K562 (cell line): ENCODE results near the gene GHRL. TPM values are rescaled to one million over a fixed set of nuclear protein-coding genes. Genes with fewer than 3 reads are reported as not detected.
"Not testable (repeated sequence)": the region's sequence is repeated elsewhere in the genome, so short reads cannot be mapped to it uniquely, and the experiment has no call there.

Experiments
- ATAC-seq: fragments of 200-7000 bp; cut with Tn5 transposase; 3 replicates; pipeline ENCODE4 v1.9.1; 2020; ENCODE audit warnings: moderate library complexity
- BruUV-seq: library from RNA; stranded (reverse); fragments of 400-500 nt; replicated peaks from 2 replicates; lab custom pipeline; 2021; lab: Mats Ljungman, UMichigan
- CTCF ChIA-PET: fragments of 300-600 bp; formaldehyde crosslinking; extraction: SDS; loops from one replicate; lab custom pipeline; 2021; ENCODE audit warnings: low intra/inter-chr PET ratio; lab: Yijun Ruan, JAX
- POLR2A ChIA-PET: fragments of 300-600, 350-650 bp; sonication (Branson Sonifier 250); formaldehyde crosslinking; extraction: SDS; loops from one replicate; lab custom pipeline; 2021; ENCODE audit warnings: antibody characterized with exemption, inconsistent platforms; lab: Yijun Ruan, JAX
- DNase-seq, 4 experiments: peaks; one replicate each; pipeline versions ENCODE4 v3.0.0 to v3.0.0-alpha.2; 2011 to 2018; ENCODE audit warnings: low spot score in 3 of 4, mixed read lengths in 3 of 4; ENCODE audit errors: extremely low read depth in 1 of 4
- FAIRE-seq: peaks from 2 replicates; lab custom pipeline; 2011; peaks lifted over from hg19 to GRCh38; lab: Jason Lieb, UNC
- H2AFZ ChIP-seq: 2 replicates; pipeline ENCODE4 v1.6.0; 2011; ENCODE audit warnings: low read depth, low read length, control low read depth, inconsistent platforms
- H3K27ac ChIP-seq: fragments of 200-600 bp; 3 replicates; pipeline ENCODE4 v1.8.0; 2011; ENCODE audit warnings: low read depth, mild to moderate bottlenecking, control low read depth, inconsistent platforms, low read length, moderate library complexity, mixed read lengths; ENCODE audit errors: extremely low read depth
- H3K27me3 ChIP-seq, 2 experiments: fragments of 300-600 bp in 1 of 2; 2 replicates in 1 of 2; 3 replicates in 1 of 2; pipeline versions ENCODE4 v1.6.0 to v1.8.0; 2011; ENCODE audit warnings: inconsistent platforms in 2 of 2, low read length in 2 of 2, mild to moderate bottlenecking in 1 of 2, mixed read lengths in 1 of 2, moderate library complexity in 1 of 2; ENCODE audit not compliant: control insufficient read depth in 2 of 2, insufficient read depth in 2 of 2
- H3K36me3 ChIP-seq: fragments of 300-600 bp; 3 replicates; pipeline ENCODE4 v1.8.0; 2011; ENCODE audit warnings: mild to moderate bottlenecking, low read length, inconsistent platforms; ENCODE audit not compliant: control insufficient read depth, insufficient read depth
- H3K4me1 ChIP-seq, 2 experiments: fragments of 200-600 bp in 1 of 2; replicated peaks in 1 of 2; 2 replicates in 1 of 2; 3 replicates in 1 of 2; pipeline versions ENCODE4 v1.5.1 to v1.8.0; 2011; ENCODE audit warnings: inconsistent platforms in 2 of 2, low read length in 2 of 2, mild to moderate bottlenecking in 1 of 2, mixed read lengths in 1 of 2, moderate library complexity in 1 of 2; ENCODE audit not compliant: control insufficient read depth in 2 of 2, insufficient read depth in 2 of 2
- H3K4me2 ChIP-seq: 2 replicates; pipeline ENCODE4 v1.6.1; 2011; ENCODE audit warnings: low read length, control low read depth, inconsistent platforms, mixed read lengths; ENCODE audit not compliant: insufficient read depth
- H3K4me3 ChIP-seq: fragments of 200-600 bp; sonication (generic), shearing (Covaris generic); 2 replicates; pipeline ENCODE4 v1.5.1; 2016; ENCODE audit warnings: control low read depth, inconsistent platforms
- H3K79me2 ChIP-seq: fragments of 200-600 bp; 3 replicates; pipeline ENCODE4 v1.8.0; 2011; ENCODE audit warnings: low read length, inconsistent platforms; ENCODE audit not compliant: control insufficient read depth, insufficient read depth
- H3K9ac ChIP-seq, 2 experiments: 2 replicates each; pipeline versions ENCODE4 v1.6.0 to v1.6.1; 2011; ENCODE audit warnings: low read depth in 2 of 2, low read length in 2 of 2, control low read depth in 1 of 2, inconsistent platforms in 1 of 2, mild to moderate bottlenecking in 1 of 2, mixed read lengths in 1 of 2; ENCODE audit not compliant: insufficient read depth in 1 of 2
- H3K9me1 ChIP-seq: one replicate; pipeline ENCODE4 v1.6.0; 2011; ENCODE audit warnings: inconsistent platforms, mild to moderate bottlenecking, low read length, moderate library complexity; ENCODE audit not compliant: control insufficient read depth, insufficient read depth
- H3K9me3 ChIP-seq: replicated peaks from 2 replicates; pipeline ENCODE4 v1.5.1; 2011; ENCODE audit warnings: low read depth, low read length, inconsistent platforms; ENCODE audit not compliant: control insufficient read depth, insufficient read depth
- H4K20me1 ChIP-seq: replicated peaks from 2 replicates; pipeline ENCODE4 v1.6.1; 2011; ENCODE audit warnings: low read length, inconsistent platforms, mixed read lengths; ENCODE audit not compliant: control insufficient read depth, insufficient read depth
- AFF1 ChIP-seq, 2 experiments: fragments of 450-650 bp; IDR thresholded peaks; 2 replicates each; pipeline ENCODE4 v1.6.1; 2018; ENCODE audit warnings: mild to moderate bottlenecking in 2 of 2, low read depth in 1 of 2; ENCODE audit not compliant: partially characterized antibody in 2 of 2
- WGBS: fragments of 100-300 bp; shearing (Covaris generic); methylation state at CpG from one replicate; pipeline ENCODE4 v1.1.6; 2016; ENCODE audit warnings: low coverage, mixed read lengths; ENCODE audit not compliant: insufficient coverage; ENCODE audit errors: missing lambda C conversion rate; 5-methylcytosine and 5-hydroxymethylcytosine counted together
- in situ Hi-C: fragments of 300-500 bp; cut with MboI; formaldehyde crosslinking; loops from 4 replicates; pipeline ENCODE4 v1.15.0; 2018; ENCODE audit warnings: inconsistent platforms, mixed read lengths
- intact Hi-C: fragments of 100-400 bp; cut with micrococcal nuclease; formaldehyde crosslinking; loops from 2 replicates; pipeline ENCODE4 v1.14.2; 2022
- polyA plus RNA-seq, 8 experiments: library from polyadenylated mRNA; depleted of rRNA in 4 of 8; stranded (reverse) in 5 of 8; unstranded in 3 of 8; fragments of >200 nt; fragmentation: Nextera tagmentation in 2 of 8; fragmentation: Illumina TruSeq in 1 of 8; extraction: Ambion mirVana in 2 of 8; extraction: Trizol in 1 of 8; gene quantifications; 2 replicates each; pipeline versions ENCODE4 v1.2.1 to v1.2.3, GENCODE V29; 2011 to 2014; ENCODE audit warnings: inconsistent platforms in 1 of 8, missing spikeins in 1 of 8
- total RNA-seq, 7 experiments: library from RNA; depleted of rRNA in 6 of 7; stranded (reverse); fragments of >200 nt in 6 of 7; fragmentation: Illumina TruSeq in 2 of 7; extraction: Trizol in 2 of 7; gene quantifications; 2 replicates each; pipeline versions ENCODE4 v1.2.1 to v1.2.3, GENCODE V29; 2011 to 2021; ENCODE audit warnings: low replicate concordance in 1 of 7

Gene GHRL
- total and polyA plus RNA-seq, 9 of the 15 experiments (the other 6 are each of a cell fraction or from before 2014, with no cell fraction given), result 0.08 to 0.29 (median 0.15) TPM; not detected in 5

GRCh38 chr3:10298064-10298463 is 5.3 kb upstream of the GHRL start:
- H4K20me1 ChIP-seq, POLR2A ChIA-PET, FAIRE-seq, CTCF ChIA-PET, H3K79me2 ChIP-seq, DNase-seq, H2AFZ ChIP-seq, in situ Hi-C loops, H3K9ac ChIP-seq, H3K27me3 ChIP-seq, intact Hi-C loops, ATAC-seq, H3K9me1 ChIP-seq, H3K9me3 ChIP-seq, BruUV-seq, H3K27ac ChIP-seq, H3K4me2 ChIP-seq, H3K4me3 ChIP-seq: not testable (repeated sequence)
- peak in 1 of 2 experiments; percentile 93 for TF ChIP-seq AFF1 (IDR thresholded peaks at IDR 0.05; ENCODE audit: low read depth in 1 of 2, partially characterized antibody in 2 of 2)
- Histone ChIP-seq H3K4me1 (peaks cover 2 to 13% of the 10 kb centered on the region in 2 experiments; a peak in 4 of 5 replicates), H3K36me3 (peaks cover 59% of the 10 kb centered on the region)
- no CpG with 5 or more reads among the region's 1 CpG for WGBS
